ENCODE measurements around the gene TNFRSF1A.
"Not testable (repeated sequence)": the region's sequence is repeated elsewhere in the genome, so short reads cannot be mapped to it uniquely, and the experiment has no call there.

TNFRSF1A gene

GRCh38 chr12:6295094-6295811 lies 46.6 kb downstream of the TNFRSF1A start:
- no peak for TF ChIP-seq CTCF (IDR thresholded peaks at IDR 0.05; ENCODE audit: borderline replicate concordance, insufficient read depth, low read depth, low read length)
- H3K4me3 ChIP-seq (ENCODE audit: low read depth, low read length) = no peak overlapping the region

GRCh38 chr12:6294156-6295093 lies 47.5 kb downstream of the TNFRSF1A start:
- TF ChIP-seq CTCF (IDR thresholded peaks at IDR 0.05; ENCODE audit: borderline replicate concordance, insufficient read depth, low read depth, low read length) = no peak
- no peak overlapping the region for H3K4me3 ChIP-seq (ENCODE audit: low read depth, low read length)

GRCh38 chr12:6292606-6293005 lies 49.3 kb downstream of the TNFRSF1A start:
- H3K4me3 ChIP-seq (ENCODE audit: low read depth, low read length) = no peak overlapping the region
- TF ChIP-seq CTCF (IDR thresholded peaks at IDR 0.05; ENCODE audit: borderline replicate concordance, insufficient read depth, low read depth, low read length) = no peak

GRCh38 chr12:6289906-6290305 lies 52.0 kb downstream of the TNFRSF1A start:
- not testable (repeated sequence) for H3K4me3 ChIP-seq (ENCODE audit: low read depth, low read length)

GRCh38 chr12:6289081-6289480 lies 52.8 kb downstream of the TNFRSF1A start:
- not testable (repeated sequence) for H3K4me3 ChIP-seq (ENCODE audit: low read depth, low read length)

GRCh38 chr12:6288235-6288634 lies 53.6 kb downstream of the TNFRSF1A start:
- no peak overlapping the region for H3K4me3 ChIP-seq (ENCODE audit: low read depth, low read length)
- TF ChIP-seq CTCF (IDR thresholded peaks at IDR 0.05; ENCODE audit: borderline replicate concordance, insufficient read depth, low read depth, low read length) = no peak

GRCh38 chr12:6285532-6286306 lies 56.2 kb downstream of the TNFRSF1A start:
- no peak for TF ChIP-seq CTCF (IDR thresholded peaks at IDR 0.05; ENCODE audit: borderline replicate concordance, insufficient read depth, low read depth, low read length)
- H3K4me3 ChIP-seq (ENCODE audit: low read depth, low read length) = no peak overlapping the region

Measured in GM12875 (cell line).